ENCODE results near the gene R3HDM2.
"Not testable (repeated sequence)": the region's sequence is repeated elsewhere in the genome, so short reads cannot be mapped to it uniquely, and the experiment has no call there.

The R3HDM2 gene

GRCh38 chr12:57452937-57453509, 22.2 kb upstream of the R3HDM2 start:
- DNase-seq (ENCODE audit: low read depth), result no peak

GRCh38 chr12:57452181-57452936, 21.5 kb upstream of the R3HDM2 start:
- no peak for DNase-seq (ENCODE audit: low read depth)

GRCh38 chr12:57451233-57451778, 20.5 kb upstream of the R3HDM2 start:
- no peak for DNase-seq (ENCODE audit: low read depth)

GRCh38 chr12:57450057-57450456, 19.2 kb upstream of the R3HDM2 start:
- DNase-seq (ENCODE audit: low read depth), result no peak

- no peak for DNase-seq (ENCODE audit: low read depth)
These were observed 18.5 kb upstream of the R3HDM2 start for GRCh38 chr12:57449375-57449774.

GRCh38 chr12:57448669-57449068, 17.8 kb upstream of the R3HDM2 start:
- no peak for DNase-seq (ENCODE audit: low read depth)

GRCh38 chr12:57446292-57446960, 15.6 kb upstream of the R3HDM2 start:
- DNase-seq (ENCODE audit: low read depth), result no peak

GRCh38 chr12:57444744-57445143, 13.9 kb upstream of the R3HDM2 start:
- DNase-seq (ENCODE audit: low read depth), result no peak

GRCh38 chr12:57444337-57444736, 13.5 kb upstream of the R3HDM2 start:
- DNase-seq (ENCODE audit: low read depth), result not testable (repeated sequence)

GRCh38 chr12:57441846-57442427, 11.1 kb upstream of the R3HDM2 start:
- no peak for DNase-seq (ENCODE audit: low read depth)

GRCh38 chr12:57441393-57441792, 10.6 kb upstream of the R3HDM2 start:
- not testable (repeated sequence) for DNase-seq (ENCODE audit: low read depth)

GRCh38 chr12:57439762-57440266, 9.0 kb upstream of the R3HDM2 start:
- no peak for DNase-seq (ENCODE audit: low read depth)

- no peak for DNase-seq (ENCODE audit: low read depth)
These were observed 7.6 kb upstream of the R3HDM2 start for GRCh38 chr12:57438400-57438799.

- DNase-seq (ENCODE audit: low read depth), result no peak
These were observed 4.5 kb upstream of the R3HDM2 start for GRCh38 chr12:57435293-57435692.

GRCh38 chr12:57434517-57435223, 3.8 kb upstream of the R3HDM2 start, which contains the start of gene INHBC:
INHBC (plus strand) TSS chr12:57434784; CDS start chr12:57434887, 103 bp downstream.
- DNase-seq (ENCODE audit: low read depth), result no peak

- DNase-seq (ENCODE audit: low read depth), result no peak
These were observed 2.5 kb upstream of the R3HDM2 start for GRCh38 chr12:57433370-57433769.

GRCh38 chr12:57431654-57432188, 878 bp upstream of the R3HDM2 start:
- DNase-seq (ENCODE audit: low read depth), result no peak

- DNase-seq (ENCODE audit: low read depth), result peak; percentile 25
These were observed 522 bp downstream of the R3HDM2 start for GRCh38 chr12:57430112-57430930.

- DNase-seq (ENCODE audit: low read depth), result no peak
These were observed 1.3 kb downstream of the R3HDM2 start for GRCh38 chr12:57429473-57430111.

GRCh38 chr12:57428965-57429364, 1.9 kb downstream of the R3HDM2 start:
- DNase-seq (ENCODE audit: low read depth), result no peak

All from T follicular helper cell (primary cell).